AG09309 (cell line): ENCODE measurements around the gene APOOL.

Experiments used
- DNase-seq: peaks from one replicate; pipeline ENCODE4 v3.0.0-alpha.2; 2010; ENCODE audit warnings: low read depth
- H3K4me3 ChIP-seq: 2 replicates; pipeline ENCODE4 v1.5.1; 2011; ENCODE audit warnings: mild to moderate bottlenecking, low read depth, low read length, moderate library complexity; ENCODE audit not compliant: control insufficient read depth
- CTCF ChIP-seq: IDR thresholded peaks from 2 replicates; pipeline ENCODE4 v1.5.1; 2011; ENCODE audit warnings: mild to moderate bottlenecking, low read depth, low read length, inconsistent platforms; ENCODE audit not compliant: insufficient read depth, control insufficient read depth; ENCODE audit errors: missing control alignments

APOOL gene

GRCh38 chrX:85139422-85139821 is 135.7 kb downstream of the APOOL start:
- TF ChIP-seq CTCF: no peak
- DNase-seq: no peak
- H3K4me3 ChIP-seq: no peak overlapping the region

GRCh38 chrX:85140964-85141363 is 137.3 kb downstream of the APOOL start:
- H3K4me3 ChIP-seq: no peak overlapping the region
- no peak for TF ChIP-seq CTCF
- no peak for DNase-seq
